Measurements from ENCODE around the gene KCNJ10.

GRCh38 chr1:160074865-160075264, 4.9 kb upstream of the KCNJ10 start:
- no peak for TF ChIP-seq CTCF (IDR thresholded peaks at IDR 0.05; ENCODE audit: poor library complexity)
- TF ChIP-seq EZH2 (IDR thresholded peaks at IDR 0.05; ENCODE audit: borderline replicate concordance): no peak
- TF ChIP-seq EZH2phosphoT487 (IDR thresholded peaks at IDR 0.05; ENCODE audit: low read depth, severe bottlenecking, unreplicated experiment): no peak
